PFSK-1 (cell line): ENCODE data around the gene CREB3L4.

Experiments
- FOXP2 ChIP-seq: optimal IDR thresholded peaks from 2 replicates; pipeline ENCODE3; 2011; ENCODE audit warnings: borderline replicate concordance, control low read depth, inconsistent platforms; ENCODE audit not compliant: insufficient read depth; ENCODE audit errors: extremely low read length, extremely low read depth
- POLR2AphosphoS5 ChIP-seq: IDR thresholded peaks from 2 replicates; pipeline ENCODE4 v1.6.1; 2012; ENCODE audit warnings: low read depth, mild to moderate bottlenecking, control low read depth, low read length, moderate library complexity
- TAF1 ChIP-seq: IDR thresholded peaks from 2 replicates; pipeline ENCODE4 v1.6.1; 2012; ENCODE audit warnings: low read length, control low read depth, borderline replicate concordance; ENCODE audit not compliant: insufficient read depth
- TF ChIP-seq, protein P1 (sequence below), 2 experiments: IDR thresholded peaks; 2 replicates each; pipeline versions ENCODE4 v1.6.1 to v1.8.0; 2011 to 2012; ENCODE audit warnings: low read depth in 2 of 2, low read length in 2 of 2, control low read depth in 1 of 2, inconsistent platforms in 1 of 2, mild to moderate bottlenecking in 1 of 2, moderate library complexity in 1 of 2; ENCODE audit not compliant: insufficient read depth in 1 of 2

DNA sequence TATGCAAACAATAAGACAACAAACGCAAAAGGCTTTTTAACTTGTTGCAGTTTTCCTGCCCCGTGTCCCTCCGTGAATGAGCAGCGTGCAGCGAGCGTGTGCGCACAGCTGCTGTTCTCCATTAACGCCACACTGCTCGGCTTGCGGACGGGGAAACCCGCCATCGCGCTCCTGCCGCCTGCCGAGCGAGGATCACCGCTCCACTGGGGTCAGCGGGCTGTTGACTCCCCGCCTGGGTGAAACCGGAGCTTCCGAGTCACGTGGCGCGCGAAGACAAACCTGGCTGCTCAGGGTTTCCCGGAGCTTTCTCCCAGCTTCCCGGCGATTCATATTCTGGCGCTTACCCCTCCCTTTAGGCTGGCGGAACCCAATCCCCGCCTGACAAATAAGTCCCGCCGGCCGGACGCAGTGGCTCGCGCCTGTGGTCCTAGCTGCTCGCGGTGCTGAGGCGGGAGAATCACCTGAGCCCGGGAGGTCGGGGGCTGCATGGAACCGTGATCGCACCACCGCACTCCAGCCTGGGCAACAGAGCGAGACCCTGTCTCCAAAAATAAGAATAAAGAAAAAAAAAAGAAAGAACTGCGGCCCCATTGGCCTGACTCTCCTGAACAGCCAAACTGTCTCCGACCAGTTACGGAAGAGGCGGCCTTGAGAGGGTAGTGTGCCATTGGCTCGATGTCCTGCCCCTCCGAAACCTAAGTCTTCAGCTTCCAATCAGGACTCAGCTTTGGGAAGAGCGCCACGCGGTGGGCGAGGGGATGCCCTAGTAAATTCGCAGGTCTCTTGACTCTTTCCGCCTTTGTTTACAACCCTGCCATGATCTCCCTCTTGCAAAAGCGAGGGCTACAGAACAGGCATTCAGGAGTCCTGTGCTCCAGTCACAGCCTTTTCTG lies at the start of gene CREB3L4:
- peak; percentile 89 for TF ChIP-seq POLR2AphosphoS5
- TF ChIP-seq, protein P1, sequence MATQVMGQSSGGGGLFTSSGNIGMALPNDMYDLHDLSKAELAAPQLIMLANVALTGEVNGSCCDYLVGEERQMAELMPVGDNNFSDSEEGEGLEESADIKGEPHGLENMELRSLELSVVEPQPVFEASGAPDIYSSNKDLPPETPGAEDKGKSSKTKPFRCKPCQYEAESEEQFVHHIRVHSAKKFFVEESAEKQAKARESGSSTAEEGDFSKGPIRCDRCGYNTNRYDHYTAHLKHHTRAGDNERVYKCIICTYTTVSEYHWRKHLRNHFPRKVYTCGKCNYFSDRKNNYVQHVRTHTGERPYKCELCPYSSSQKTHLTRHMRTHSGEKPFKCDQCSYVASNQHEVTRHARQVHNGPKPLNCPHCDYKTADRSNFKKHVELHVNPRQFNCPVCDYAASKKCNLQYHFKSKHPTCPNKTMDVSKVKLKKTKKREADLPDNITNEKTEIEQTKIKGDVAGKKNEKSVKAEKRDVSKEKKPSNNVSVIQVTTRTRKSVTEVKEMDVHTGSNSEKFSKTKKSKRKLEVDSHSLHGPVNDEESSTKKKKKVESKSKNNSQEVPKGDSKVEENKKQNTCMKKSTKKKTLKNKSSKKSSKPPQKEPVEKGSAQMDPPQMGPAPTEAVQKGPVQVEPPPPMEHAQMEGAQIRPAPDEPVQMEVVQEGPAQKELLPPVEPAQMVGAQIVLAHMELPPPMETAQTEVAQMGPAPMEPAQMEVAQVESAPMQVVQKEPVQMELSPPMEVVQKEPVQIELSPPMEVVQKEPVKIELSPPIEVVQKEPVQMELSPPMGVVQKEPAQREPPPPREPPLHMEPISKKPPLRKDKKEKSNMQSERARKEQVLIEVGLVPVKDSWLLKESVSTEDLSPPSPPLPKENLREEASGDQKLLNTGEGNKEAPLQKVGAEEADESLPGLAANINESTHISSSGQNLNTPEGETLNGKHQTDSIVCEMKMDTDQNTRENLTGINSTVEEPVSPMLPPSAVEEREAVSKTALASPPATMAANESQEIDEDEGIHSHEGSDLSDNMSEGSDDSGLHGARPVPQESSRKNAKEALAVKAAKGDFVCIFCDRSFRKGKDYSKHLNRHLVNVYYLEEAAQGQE (IDR thresholded peaks at IDR 0.05; ENCODE audit: insufficient read depth in 1 of 2, low read depth in 2 of 2, low read length in 2 of 2), result no peak; a peak in 1 of 4 replicates
- TF ChIP-seq FOXP2, result no peak
- TF ChIP-seq TAF1, result peak; percentile 62; the same call in 1 of the 2 replicates
